Measurements from ENCODE around the gene MYOM1.
"Not testable (repeated sequence)": the region's sequence is repeated elsewhere in the genome, so short reads cannot be mapped to it uniquely, and the experiment has no call there.

Gene MYOM1

GRCh38 chr18:3052411-3052758 lies 167.4 kb downstream of the MYOM1 start:
- TF ChIP-seq CTCF (IDR thresholded peaks at IDR 0.05; ENCODE audit: insufficient read depth, low read length, poor library complexity, severe bottlenecking): no peak
- Histone ChIP-seq H3K4me3 (replicated peaks; ENCODE audit: low read depth, low read length) (no peak overlapping the region), H3K27me3 (replicated peaks; ENCODE audit: control insufficient read depth, insufficient read depth, low read length) (no peaks in the 10 kb centered on the region), H3K36me3 (ENCODE audit: control insufficient read depth, insufficient read depth, low read length) (no peaks in the 10 kb centered on the region)
- DNase-seq (ENCODE audit: extremely low read depth, insufficient read length): no peak

DNA sequence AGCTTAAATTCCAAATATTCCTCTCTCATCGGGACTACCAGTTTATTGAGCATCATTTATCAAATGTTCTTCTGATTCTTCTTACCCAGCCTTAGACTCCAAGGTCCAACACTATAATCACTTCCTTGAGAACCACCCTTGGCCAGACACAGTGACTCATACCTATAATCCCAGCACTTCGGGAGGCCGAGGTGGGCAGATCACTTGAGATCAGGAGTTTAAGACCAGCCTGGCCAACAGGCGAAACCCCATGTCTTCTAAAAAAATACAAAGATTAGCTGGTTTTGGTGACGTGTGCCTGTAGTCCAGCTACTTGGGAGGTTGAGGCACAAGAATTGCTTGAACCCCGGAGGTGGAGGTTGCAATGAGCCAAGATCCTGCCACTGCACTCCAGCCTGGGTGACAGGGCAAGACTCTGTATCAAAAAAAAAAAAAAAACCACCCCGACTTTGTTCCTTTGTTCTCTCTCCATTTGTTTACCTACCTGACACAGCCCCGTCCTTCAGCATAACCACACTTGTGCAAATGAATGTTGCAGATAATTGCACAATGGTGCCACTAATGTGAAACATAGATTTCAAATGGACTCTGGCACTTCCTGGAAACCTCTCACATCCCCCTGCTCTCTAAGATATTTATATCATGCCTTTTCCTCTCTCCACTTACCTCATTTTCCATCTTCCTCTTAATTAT lies 167.9 kb downstream of the MYOM1 start:
- TF ChIP-seq CTCF (IDR thresholded peaks at IDR 0.05; ENCODE audit: insufficient read depth, low read length, poor library complexity, severe bottlenecking): no peak

DNA sequence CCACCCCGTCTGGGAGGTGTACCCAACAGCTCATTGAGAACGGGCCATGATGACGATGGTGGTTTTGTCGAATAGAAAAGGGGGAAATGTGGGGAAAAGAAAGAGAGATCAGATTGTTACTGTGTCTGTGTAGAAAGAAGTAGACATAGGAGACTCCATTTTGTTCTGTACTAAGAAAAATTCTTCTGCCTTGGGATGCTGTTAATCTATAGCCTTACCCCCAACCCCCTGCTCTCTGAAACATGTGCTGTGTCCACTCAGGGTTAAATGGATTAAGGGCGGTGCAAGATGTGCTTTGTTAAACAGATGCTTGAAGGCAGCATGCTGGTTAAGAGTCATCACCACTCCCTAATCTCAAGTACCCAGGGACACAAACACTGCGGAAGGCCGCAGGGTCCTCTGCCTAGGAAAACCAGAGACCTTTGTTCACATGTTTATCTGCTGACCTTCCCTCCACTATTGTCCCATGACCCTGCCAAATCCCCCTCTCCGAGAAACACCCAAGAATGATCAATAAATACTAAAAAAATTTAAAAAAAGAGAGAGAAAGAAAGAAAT lies 169.8 kb downstream of the MYOM1 start:
- not testable (repeated sequence) for DNase-seq (ENCODE audit: extremely low read depth, insufficient read length); H3K27me3 ChIP-seq (replicated peaks; ENCODE audit: control insufficient read depth, insufficient read depth, low read length); H3K4me3 ChIP-seq (replicated peaks; ENCODE audit: low read depth, low read length); H3K36me3 ChIP-seq (ENCODE audit: control insufficient read depth, insufficient read depth, low read length)

More for the DNA sequence above, 167.9 kb downstream of the MYOM1 start:
- Histone ChIP-seq H3K4me3 (replicated peaks; ENCODE audit: low read depth, low read length) (no peak overlapping the region), H3K36me3 (ENCODE audit: control insufficient read depth, insufficient read depth, low read length) (no peaks in the 10 kb centered on the region), H3K27me3 (replicated peaks; ENCODE audit: control insufficient read depth, insufficient read depth, low read length) (no peaks in the 10 kb centered on the region)
- no peak for DNase-seq (ENCODE audit: extremely low read depth, insufficient read length)

DNA sequence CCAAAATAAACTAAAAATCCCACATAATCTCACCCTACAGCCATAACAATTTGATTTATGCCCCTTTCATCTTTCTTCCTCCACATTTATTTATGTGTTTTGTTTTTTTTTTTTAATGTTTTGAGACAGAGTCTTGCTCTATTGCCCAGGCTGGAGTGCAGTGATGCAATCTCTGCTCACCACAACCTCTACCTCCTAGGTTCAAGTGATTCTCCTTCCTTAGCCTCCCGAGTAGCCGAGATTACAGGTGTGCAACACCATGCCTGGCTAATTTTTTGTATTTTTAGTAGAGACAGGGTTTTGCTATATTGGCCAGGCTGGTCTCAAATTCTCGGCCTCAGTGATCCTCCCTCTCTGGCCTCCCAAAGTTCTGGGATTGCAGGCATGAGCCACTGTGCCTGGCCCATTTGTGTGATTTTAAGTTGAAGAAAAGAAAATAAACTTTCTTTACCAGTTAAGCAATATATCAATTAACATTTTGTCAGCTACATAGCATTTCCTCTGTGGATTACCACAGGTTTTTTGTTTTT lies 170.9 kb downstream of the MYOM1 start:
- no peak overlapping the region for H3K4me3 ChIP-seq (replicated peaks; ENCODE audit: low read depth, low read length)
- DNase-seq (ENCODE audit: extremely low read depth, insufficient read length): no peak
- no peaks in the 10 kb centered on the region for H3K36me3 ChIP-seq (ENCODE audit: control insufficient read depth, insufficient read depth, low read length)
- TF ChIP-seq CTCF (IDR thresholded peaks at IDR 0.05; ENCODE audit: insufficient read depth, low read length, poor library complexity, severe bottlenecking): no peak
- H3K27me3 ChIP-seq (replicated peaks; ENCODE audit: control insufficient read depth, insufficient read depth, low read length): no peaks in the 10 kb centered on the region

DNA sequence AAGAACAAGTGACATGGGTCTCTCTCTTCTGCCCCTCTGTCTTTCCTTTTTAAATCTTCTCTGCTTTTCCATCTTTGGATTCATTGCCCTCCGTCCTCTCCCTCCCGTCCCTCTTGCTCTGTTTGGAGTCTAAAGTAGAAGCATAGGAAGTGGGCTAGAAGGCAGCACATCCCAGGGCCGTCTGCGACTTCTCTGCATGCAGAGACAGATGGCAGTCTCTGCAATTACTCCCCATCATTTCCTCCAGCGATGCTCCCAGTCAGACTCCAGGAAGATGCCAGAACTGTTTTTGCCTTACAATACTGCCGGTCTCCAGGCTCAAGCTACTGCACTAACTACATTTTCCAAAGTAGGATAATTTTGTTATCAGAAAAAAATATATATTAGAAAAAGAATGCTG lies 171.6 kb downstream of the MYOM1 start:
- TF ChIP-seq CTCF (IDR thresholded peaks at IDR 0.05; ENCODE audit: insufficient read depth, low read length, poor library complexity, severe bottlenecking): no peak
- H3K27me3 ChIP-seq (replicated peaks; ENCODE audit: control insufficient read depth, insufficient read depth, low read length): no peaks in the 10 kb centered on the region
- H3K36me3 ChIP-seq (ENCODE audit: control insufficient read depth, insufficient read depth, low read length): no peaks in the 10 kb centered on the region
- DNase-seq (ENCODE audit: extremely low read depth, insufficient read length): no peak
- no peak overlapping the region for H3K4me3 ChIP-seq (replicated peaks; ENCODE audit: low read depth, low read length)

- no peak overlapping the region for H3K4me3 ChIP-seq (replicated peaks; ENCODE audit: low read depth, low read length)
- TF ChIP-seq CTCF (IDR thresholded peaks at IDR 0.05; ENCODE audit: insufficient read depth, low read length, poor library complexity, severe bottlenecking): no peak
- no peak for DNase-seq (ENCODE audit: extremely low read depth, insufficient read length)
These were observed 173.5 kb downstream of the MYOM1 start for GRCh38 chr18:3046216-3046808.

More at GRCh38 chr18:3046216-3046808, 173.5 kb downstream of the MYOM1 start:
- Histone ChIP-seq H3K27me3 (replicated peaks; ENCODE audit: control insufficient read depth, insufficient read depth, low read length) (no peaks in the 10 kb centered on the region), H3K36me3 (ENCODE audit: control insufficient read depth, insufficient read depth, low read length) (no peaks in the 10 kb centered on the region)
